B cell (primary cell): ENCODE measurements around the gene OR5A2. TPM values are rescaled to one million over a fixed set of nuclear protein-coding genes. Genes with fewer than 3 reads are reported as not detected.

Source experiments
- ATAC-seq: fragments of 200-7000 bp; cut with Tn5 transposase; one replicate; pipeline ENCODE4 v1.10.0; 2021; ENCODE audit warnings: low read depth, mild to moderate bottlenecking, moderate number of reproducible peaks, moderate library complexity
- CTCF ChIA-PET: fragments of 350-600 bp; sonication (Branson Sonifier 250); formaldehyde crosslinking; loops from one replicate; lab custom pipeline; 2021; ENCODE audit warnings: antibody characterized with exemption, inconsistent platforms; lab: Charles Lee
- POLR2A ChIA-PET: fragments of 350-600 bp; sonication (Branson Sonifier 250); formaldehyde crosslinking; loops from one replicate; lab custom pipeline; 2021; ENCODE audit warnings: antibody characterized with exemption; lab: Charles Lee
- DNase-seq: peaks from one replicate; pipeline ENCODE4 v3.0.0; 2013
- H2AFZ ChIP-seq: 2 replicates; pipeline ENCODE4 v1.6.1; 2012; ENCODE audit warnings: mild to moderate bottlenecking, low read depth, low read length; ENCODE audit not compliant: insufficient read depth, poor library complexity, severe bottlenecking
- H3K27ac ChIP-seq, 2 donors: 1 replicate in 1 of 2; 2 replicates in 1 of 2; pipeline ENCODE4 v1.5.1; 2012 to 2013; ENCODE audit warnings: low read length in 2 of 2, mild to moderate bottlenecking in 2 of 2, moderate library complexity in 1 of 2
- H3K27me3 ChIP-seq, 4 experiments: fragments of 200-600 bp in 1 of 4; sonication (generic) in 1 of 4; replicated peaks in 1 of 4; 1 replicate in 2 of 4; 2 replicates in 2 of 4; pipeline versions ENCODE4 v1.6.1 to v1.7.0; 2013 to 2016; ENCODE audit warnings: low read length in 3 of 4, mild to moderate bottlenecking in 2 of 4, mixed read lengths in 1 of 4, moderate library complexity in 1 of 4; ENCODE audit not compliant: insufficient read depth in 4 of 4, control insufficient read depth in 3 of 4; ENCODE audit errors: control extremely low read depth in 1 of 4
- H3K36me3 ChIP-seq, 2 experiments: replicated peaks in 1 of 2; 1 replicate in 1 of 2; 2 replicates in 1 of 2; pipeline versions ENCODE4 v1.6.1 to v1.7.1; 2013; ENCODE audit warnings: low read length in 1 of 2; ENCODE audit not compliant: insufficient read depth in 2 of 2, control insufficient read depth in 1 of 2; ENCODE audit errors: control extremely low read depth in 1 of 2, extremely low read depth in 1 of 2
- H3K4me1 ChIP-seq, 2 donors: fragments of 200-600 bp in 1 of 2; sonication (generic) in 1 of 2; 1 replicate in 1 of 2; 2 replicates in 1 of 2; pipeline versions ENCODE4 v1.5.1 to v1.6.1; 2013 to 2017; ENCODE audit warnings: low read length in 2 of 2; ENCODE audit not compliant: control insufficient read depth in 2 of 2, insufficient read depth in 2 of 2
- H3K4me2 ChIP-seq: replicated peaks from 2 replicates; pipeline ENCODE3; 2012; ENCODE audit warnings: mild to moderate bottlenecking, low read depth, low read length; ENCODE audit not compliant: poor library complexity, severe bottlenecking
- H3K4me3 ChIP-seq, 5 experiments: fragments of 200-600 bp in 1 of 5; sonication (generic) in 1 of 5; 1 replicate in 3 of 5; 2 replicates in 2 of 5; pipeline versions ENCODE4 v1.5.1 to v1.7.0; 2011 to 2016; ENCODE audit warnings: low read length in 4 of 5, mild to moderate bottlenecking in 4 of 5, low read depth in 2 of 5, control low read depth in 1 of 5, moderate library complexity in 1 of 5; ENCODE audit not compliant: insufficient read depth in 1 of 5; ENCODE audit errors: control extremely low read depth in 1 of 5, extremely low read depth in 1 of 5
- H3K79me2 ChIP-seq: fragments of 200-600 bp; sonication (generic); one replicate; pipeline ENCODE4 v1.6.0; 2016; ENCODE audit warnings: low read length; ENCODE audit not compliant: control insufficient read depth, insufficient read depth
- H3K9ac ChIP-seq: fragments of 200-600 bp; sonication (generic); 2 replicates; pipeline ENCODE4 v1.6.1; 2017; ENCODE audit warnings: mild to moderate bottlenecking, low read length, moderate library complexity
- H3K9me3 ChIP-seq, 3 donors: one replicate each; pipeline versions ENCODE4 v1.6.1 to v1.7.1; 2013; ENCODE audit warnings: low read length in 2 of 3; ENCODE audit not compliant: control insufficient read depth in 2 of 3, insufficient read depth in 1 of 3; ENCODE audit errors: control extremely low read depth in 1 of 3
- H4K20me1 ChIP-seq: 2 replicates; pipeline ENCODE4 v1.6.0; 2012; ENCODE audit warnings: mild to moderate bottlenecking, low read length; ENCODE audit not compliant: insufficient read depth, control insufficient read depth, poor library complexity, severe bottlenecking
- H3K27ac Mint-ChIP-seq: one replicate; pipeline ENCODE4 v1.8.0; 2021; ENCODE audit warnings: mixed read lengths
- H3K27me3 Mint-ChIP-seq: one replicate; pipeline ENCODE4 v1.8.0; 2021; ENCODE audit warnings: mixed read lengths
- H3K4me1 Mint-ChIP-seq: one replicate; pipeline ENCODE4 v1.8.0; 2021; ENCODE audit warnings: mixed read lengths
- H3K4me3 Mint-ChIP-seq: one replicate; pipeline ENCODE4 v1.8.0; 2021; ENCODE audit warnings: mixed read lengths
- H3K9me3 Mint-ChIP-seq: one replicate; pipeline ENCODE4 v1.8.0; 2022; ENCODE audit warnings: mixed read lengths; ENCODE audit not compliant: insufficient read depth
- EZH2 ChIP-seq: IDR thresholded peaks from 2 replicates; pipeline ENCODE4 v1.6.1; 2012; ENCODE audit warnings: borderline replicate concordance, low read depth, mild to moderate bottlenecking, moderate library complexity, low read length; ENCODE audit not compliant: insufficient read depth, poor library complexity, severe bottlenecking
- WGBS: methylation state at CpG from one replicate; pipeline ENCODE4 v1.1.5; 2013; ENCODE audit warnings: missing lambda C conversion rate; ENCODE audit not compliant: insufficient coverage; 5-methylcytosine and 5-hydroxymethylcytosine counted together
- intact Hi-C: fragments of 100-400 bp; cut with micrococcal nuclease; formaldehyde crosslinking; loops from one replicate; pipeline ENCODE4 v1.10.0; 2022
- polyA plus RNA-seq: library from polyadenylated mRNA; depleted of rRNA; stranded (reverse); fragments of >200 nt; gene quantifications from 2 replicates; pipeline ENCODE4 v1.2.3, GENCODE V29; 2012
- total RNA-seq, 2 donors: library from RNA; stranded (reverse); fragments of 120-200 nt in 1 of 2; gene quantifications; 1 replicate in 1 of 2; 2 replicates in 1 of 2; pipeline versions ENCODE4 v1.2.3 to v1.2.4, GENCODE V29; 2013 to 2022
- TF ChIP-seq, protein P1 (sequence below): fragments of 200-600 bp; IDR thresholded peaks from one replicate; pipeline ENCODE4 v1.8.0; 2022; ENCODE audit warnings: antibody characterized with exemption, mild to moderate bottlenecking

Gene OR5A2
- total and polyA plus RNA-seq, 2 donors (not counting 1 experiment from before 2014, with no cell fraction given), result not detected

DNA sequence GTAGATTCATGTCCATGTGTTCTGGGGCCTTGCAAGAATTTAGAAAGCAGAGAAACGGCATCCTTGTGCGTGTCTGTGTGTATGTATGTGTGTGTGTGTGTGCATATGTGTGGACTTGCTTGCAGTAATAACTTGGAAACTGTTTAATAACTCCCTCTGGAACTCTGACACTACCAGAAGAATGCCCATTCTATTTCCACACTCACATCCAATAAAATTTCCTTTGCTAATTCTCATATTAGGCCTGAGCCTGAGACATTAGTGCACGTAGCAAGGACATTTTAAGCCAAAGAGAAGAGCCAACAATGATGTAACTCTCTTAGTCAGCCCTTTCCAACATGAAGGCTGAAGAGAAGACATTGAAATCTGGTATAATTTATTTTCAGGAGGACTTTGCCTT, 33.7 kb upstream of the OR5A2 start:
- H3K4me1 ChIP-seq, result no peaks in the 10 kb centered on the region
- Mint-ChIP-seq H3K4me3 (no peak overlapping the region), H3K27me3 (peaks cover 44% of the 10 kb centered on the region), H3K27ac (no peak overlapping the region), H3K4me1 (no peaks in the 10 kb centered on the region), H3K9me3 (no peaks in the 10 kb centered on the region)
- no peaks in the 10 kb centered on the region for H4K20me1 ChIP-seq
- H3K4me3 ChIP-seq, result no peak overlapping the region
- H3K27ac ChIP-seq, result no peak overlapping the region
- no peak for TF ChIP-seq EZH2
- TF ChIP-seq, protein P1, sequence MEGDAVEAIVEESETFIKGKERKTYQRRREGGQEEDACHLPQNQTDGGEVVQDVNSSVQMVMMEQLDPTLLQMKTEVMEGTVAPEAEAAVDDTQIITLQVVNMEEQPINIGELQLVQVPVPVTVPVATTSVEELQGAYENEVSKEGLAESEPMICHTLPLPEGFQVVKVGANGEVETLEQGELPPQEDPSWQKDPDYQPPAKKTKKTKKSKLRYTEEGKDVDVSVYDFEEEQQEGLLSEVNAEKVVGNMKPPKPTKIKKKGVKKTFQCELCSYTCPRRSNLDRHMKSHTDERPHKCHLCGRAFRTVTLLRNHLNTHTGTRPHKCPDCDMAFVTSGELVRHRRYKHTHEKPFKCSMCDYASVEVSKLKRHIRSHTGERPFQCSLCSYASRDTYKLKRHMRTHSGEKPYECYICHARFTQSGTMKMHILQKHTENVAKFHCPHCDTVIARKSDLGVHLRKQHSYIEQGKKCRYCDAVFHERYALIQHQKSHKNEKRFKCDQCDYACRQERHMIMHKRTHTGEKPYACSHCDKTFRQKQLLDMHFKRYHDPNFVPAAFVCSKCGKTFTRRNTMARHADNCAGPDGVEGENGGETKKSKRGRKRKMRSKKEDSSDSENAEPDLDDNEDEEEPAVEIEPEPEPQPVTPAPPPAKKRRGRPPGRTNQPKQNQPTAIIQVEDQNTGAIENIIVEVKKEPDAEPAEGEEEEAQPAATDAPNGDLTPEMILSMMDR, result no peak
- CTCF ChIA-PET, result no interaction called here
- H3K36me3 ChIP-seq, result no peaks in the 10 kb centered on the region
- H3K4me2 ChIP-seq, result no peak overlapping the region
- no CpG with 5 or more reads among the region's 3 CpGs for WGBS
- H3K9ac ChIP-seq, result no peak overlapping the region
- H3K79me2 ChIP-seq, result no peaks in the 10 kb centered on the region
- no peaks in the 10 kb centered on the region for H3K9me3 ChIP-seq
- peaks cover 0 to 7% (median 0%) of the 10 kb centered on the region in 4 experiments for H3K27me3 ChIP-seq
- ATAC-seq (no peak), DNase-seq (no peak)
- POLR2A ChIA-PET, result no interaction called here
- intact Hi-C loops, result no loop called here
- H2AFZ ChIP-seq, result no peak overlapping the region

GRCh38 chr11:59456661-59457060, 30.4 kb upstream of the OR5A2 start, which contains the start of gene OR4D6:
OR4D6 (plus strand) TSS chr11:59456961; CDS start chr11:59456961, 0 bp downstream.
- Mint-ChIP-seq H3K27ac (no peak within 1 kb of the TSS), H3K4me3 (no peak within 1 kb of the TSS), H3K4me1 (no peaks in the 10 kb centered on the region), H3K27me3 (peaks cover 33% of the 10 kb centered on the region), H3K9me3 (no peaks in the 10 kb centered on the region)
- ChIA-PET POLR2A (interaction anchor here (0.6 kb wide), 1 partner anchor 171 kb away, joined by 3 read pairs; no protein-coding TSS in a partner anchor), CTCF (no interaction called here)
- Histone ChIP-seq H3K4me1 (no peaks in the 10 kb centered on the region), H2AFZ (no peak within 1 kb of the TSS), H3K79me2 (no peaks in the 10 kb centered on the region), H3K9me3 (no peaks in the 10 kb centered on the region), H4K20me1 (no peaks in the 10 kb centered on the region), H3K36me3 (no peaks in the 10 kb centered on the region), H3K27ac (no peak within 1 kb of the TSS), H3K9ac (no peak within 1 kb of the TSS), H3K4me2 (no peak within 1 kb of the TSS), H3K27me3 (peaks cover 0 to 3% (median 0%) of the 10 kb centered on the region in 4 experiments), H3K4me3 (no peak within 1 kb of the TSS)
- ATAC-seq (no peak), DNase-seq (no peak)
- intact Hi-C loops, result no loop called here
- TF ChIP-seq, protein P1, result no peak
- no peak for TF ChIP-seq EZH2
- WGBS, result no CpG with 5 or more reads among the region's 2 CpGs
